GM12878 (cell line): Measurements from ENCODE around the gene GNAT3. TPM values are rescaled to one million over a fixed set of nuclear protein-coding genes. Genes with fewer than 3 reads are reported as not detected.

ENCODE experiments used
- ATAC-seq: fragments of 200-7000 bp; cut with Tn5 transposase; 3 replicates; pipeline ENCODE4 v1.9.1; 2020; ENCODE audit warnings: mild to moderate bottlenecking, moderate library complexity
- BruUV-seq: library from RNA; stranded (reverse); fragments of 400-500 nt; replicated peaks from 2 replicates; lab custom pipeline; 2021; lab: Mats Ljungman, UMichigan
- CTCF ChIA-PET: fragments of 300-600 bp; sonication (Branson Sonifier 250); formaldehyde crosslinking; extraction: SDS; loops from one replicate; lab custom pipeline; 2021; ENCODE audit warnings: inconsistent platforms; lab: Yijun Ruan, JAX
- POLR2A ChIA-PET: fragments of 350-600 bp; formaldehyde crosslinking; extraction: SDS; loops from one replicate; lab custom pipeline; 2021; ENCODE audit warnings: inconsistent platforms; lab: Charles Lee
- RAD21 ChIA-PET: fragments of 300-600 bp; sonication (Branson Sonifier 250); formaldehyde crosslinking; loops from one replicate; lab custom pipeline; 2023; ENCODE audit warnings: antibody characterized with exemption; ENCODE audit not compliant: unreplicated experiment; lab: Charles Lee
- SMC1A ChIA-PET: fragments of 300-600 bp; sonication (Branson Sonifier 250); formaldehyde crosslinking; loops from one replicate; lab custom pipeline; 2023; ENCODE audit not compliant: unreplicated experiment, uncharacterized antibody; lab: Charles Lee
- DNase-seq: peaks from one replicate; pipeline ENCODE4 v3.0.0-alpha.2; 2011; ENCODE audit warnings: low read depth, low spot score
- FAIRE-seq: peaks from 3 replicates; lab custom pipeline; 2011; peaks lifted over from hg19 to GRCh38; lab: Jason Lieb, UNC
- H2AFZ ChIP-seq: 2 replicates; pipeline ENCODE4 v1.6.0; 2011; ENCODE audit warnings: low read depth, low read length, control low read depth; ENCODE audit not compliant: control insufficient read depth
- H3K27ac ChIP-seq: 2 replicates; pipeline ENCODE4 v1.5.1; 2011; ENCODE audit warnings: control low read depth; ENCODE audit not compliant: control insufficient read depth, insufficient read depth
- H3K27me3 ChIP-seq, 2 experiments: replicated peaks in 1 of 2; 2 replicates each; pipeline versions ENCODE4 v1.6.0 to v1.6.1; 2011; ENCODE audit warnings: low read length in 1 of 2; ENCODE audit not compliant: control insufficient read depth in 2 of 2, insufficient read depth in 2 of 2
- H3K36me3 ChIP-seq, 2 experiments: 2 replicates each; pipeline ENCODE4 v1.5.1; 2011; ENCODE audit warnings: low read length in 1 of 2; ENCODE audit not compliant: control insufficient read depth in 2 of 2, insufficient read depth in 2 of 2
- H3K4me1 ChIP-seq: 2 replicates; pipeline ENCODE4 v1.6.1; 2011; ENCODE audit warnings: mild to moderate bottlenecking, low read length, moderate library complexity, mixed read lengths; ENCODE audit not compliant: control insufficient read depth, insufficient read depth
- H3K4me2 ChIP-seq: 2 replicates; pipeline ENCODE4 v1.6.0; 2011; ENCODE audit warnings: control low read depth; ENCODE audit not compliant: control insufficient read depth, insufficient read depth
- H3K4me3 ChIP-seq: fragments of 200-600 bp; sonication (generic); 2 replicates; pipeline ENCODE4 v1.5.1; 2016
- H3K79me2 ChIP-seq: 2 replicates; pipeline ENCODE4 v1.6.0; 2011; ENCODE audit warnings: low read length; ENCODE audit not compliant: control insufficient read depth, insufficient read depth
- H3K9ac ChIP-seq: 2 replicates; pipeline ENCODE4 v1.8.0; 2011; ENCODE audit warnings: low read length, control low read depth, mixed read lengths; ENCODE audit not compliant: control insufficient read depth, insufficient read depth
- H3K9me3 ChIP-seq: replicated peaks from 3 replicates; pipeline ENCODE4 v1.5.1; 2011; ENCODE audit warnings: mild to moderate bottlenecking, low read length; ENCODE audit not compliant: control insufficient read depth, insufficient read depth
- H4K20me1 ChIP-seq: 2 replicates; pipeline ENCODE4 v1.6.0; 2011; ENCODE audit not compliant: control insufficient read depth, insufficient read depth
- IKZF2 ChIP-seq, 2 experiments: fragments of 450-650 bp; IDR thresholded peaks; 2 replicates each; pipeline ENCODE4 v1.6.1; 2017; ENCODE audit warnings: mild to moderate bottlenecking in 2 of 2, moderate library complexity in 2 of 2
- MTA3 ChIP-seq: IDR thresholded peaks from 2 replicates; pipeline ENCODE4 v1.6.1; 2012; ENCODE audit warnings: low read length, inconsistent platforms, borderline replicate concordance
- NR2C1 ChIP-seq: fragments of 450-650 bp; IDR thresholded peaks from 2 replicates; pipeline ENCODE4 v1.6.1; 2017; ENCODE audit warnings: antibody characterized with exemption, mild to moderate bottlenecking, moderate library complexity
- NRF1 ChIP-seq: conservative IDR thresholded peaks from 2 replicates; pipeline ENCODE4 v1.6.1; 2011; ENCODE audit warnings: mild to moderate bottlenecking, low read depth, low read length, improper control_type of control experiment
- PAX8 ChIP-seq: fragments of 450-650 bp; IDR thresholded peaks from 2 replicates; pipeline ENCODE4 v1.6.1; 2017; ENCODE audit warnings: mild to moderate bottlenecking, moderate library complexity
- RCOR1 ChIP-seq: conservative IDR thresholded peaks from 2 replicates; pipeline ENCODE4 v1.6.1; 2012; ENCODE audit warnings: low read depth, low read length, improper control_type of control experiment
- SMAD1 ChIP-seq: fragments of 450-650 bp; IDR thresholded peaks from 2 replicates; pipeline ENCODE4 v1.6.1; 2018; ENCODE audit warnings: mild to moderate bottlenecking, low read depth; ENCODE audit not compliant: partially characterized antibody
- SP1 ChIP-seq: IDR thresholded peaks from one replicate; pipeline ENCODE4 v1.6.1; 2011; ENCODE audit warnings: low read depth, low read length
- SUZ12 ChIP-seq: fragments of 200-600 bp; sonication (generic); IDR thresholded peaks from one replicate; pipeline ENCODE4 v1.6.1; 2018; ENCODE audit warnings: antibody characterized with exemption, mild to moderate bottlenecking; ENCODE audit not compliant: unreplicated experiment
- ZSCAN29 ChIP-seq: fragments of 450-650 bp; IDR thresholded peaks from 2 replicates; pipeline ENCODE4 v1.6.1; 2017; ENCODE audit warnings: mild to moderate bottlenecking, moderate library complexity
- WGBS: methylation state at CpG from one replicate; pipeline ENCODE4 v1.1.6; 2016; ENCODE audit warnings: low lambda C conversion rate; ENCODE audit not compliant: insufficient replicate concordance, insufficient coverage; ENCODE audit errors: missing lambda C conversion rate; 5-methylcytosine and 5-hydroxymethylcytosine counted together
- in situ Hi-C: fragments of 300-500 bp; cut with MboI; formaldehyde crosslinking; loops from 9 replicates; pipeline ENCODE4 v1.14.3; 2018; ENCODE audit warnings: mixed read lengths
- intact Hi-C: fragments of 100-400 bp; cut with micrococcal nuclease; formaldehyde crosslinking; loops from one replicate; pipeline ENCODE4 v1.14.2; 2022; ENCODE audit not compliant: unreplicated experiment
- polyA plus RNA-seq, 11 experiments: library from polyadenylated mRNA; depleted of rRNA in 4 of 11; unstranded in 6 of 11; stranded (reverse) in 5 of 11; fragments of >200 nt; fragmentation: Nextera tagmentation in 4 of 11; fragmentation: Illumina TruSeq in 1 of 11; extraction: Ambion mirVana in 4 of 11; extraction: Trizol in 1 of 11; gene quantifications; 1 replicate in 1 of 11; 2 replicates in 10 of 11; pipeline versions ENCODE4 v1.2.1 to v1.2.3, GENCODE V29; 2011 to 2016; ENCODE audit warnings: inconsistent platforms in 2 of 11, missing spikeins in 2 of 11, low read depth in 1 of 11
- total RNA-seq, 4 experiments: library from RNA; depleted of rRNA in 3 of 4; stranded (reverse); fragments of >200 nt in 3 of 4; fragmentation: Illumina TruSeq in 1 of 4; extraction: Trizol in 1 of 4; gene quantifications; 2 replicates each; pipeline versions ENCODE4 v1.2.1 to v1.2.3, GENCODE V29; 2013 to 2021

GNAT3 gene
- total and polyA plus RNA-seq, 10 of the 15 experiments (the other 5 are each of a cell fraction or from before 2014, with no cell fraction given) = 1.7 to 8.3 (median 5.8) TPM; not detected in 1

- H2AFZ ChIP-seq = no peak overlapping the region
- ChIA-PET CTCF (interaction anchor here (0.7 kb wide), 2 partner anchors 30 to 127 kb away, joined by 3 read pairs; no protein-coding TSS in a partner anchor), RAD21 (no interaction called here), SMC1A (no interaction called here), POLR2A (no interaction called here)
- no peaks in the 10 kb centered on the region for H3K27me3 ChIP-seq
- no peaks in the 10 kb centered on the region for H3K4me1 ChIP-seq
- H3K36me3 ChIP-seq = no peaks in the 10 kb centered on the region
- ATAC-seq = no peak
- TF ChIP-seq NR2C1 (no peak), SMAD1 (no peak)
- no peak overlapping the region for H3K4me3 ChIP-seq
- no peak for DNase-seq
- 28% methylated on average over 1 of the region's 1 CpG for WGBS
- H3K9ac ChIP-seq = no peak overlapping the region
- intact Hi-C loops (no loop called here), in situ Hi-C loops (no loop called here)
- no peaks in the 10 kb centered on the region for H3K9me3 ChIP-seq
- H3K27ac ChIP-seq = no peak overlapping the region
- H3K4me2 ChIP-seq = no peak overlapping the region
- BruUV-seq = no TSS peak
- no peaks in the 10 kb centered on the region for H3K79me2 ChIP-seq
- H4K20me1 ChIP-seq = no peaks in the 10 kb centered on the region
- no peak for FAIRE-seq
These were observed 18.6 kb downstream of the GNAT3 start for GRCh38 chr7:80493121-80493849.

- in situ Hi-C loops = no loop called here
- intact Hi-C loops = no loop called here
- H3K4me3 ChIP-seq = no peak overlapping the region
- no peaks in the 10 kb centered on the region for H3K79me2 ChIP-seq
- TF ChIP-seq PAX8 = no peak
- TF ChIP-seq ZSCAN29 = no peak
- TF ChIP-seq NR2C1 = no peak
- TF ChIP-seq SUZ12 = no peak
- TF ChIP-seq SP1 = no peak
- TF ChIP-seq IKZF2 (IDR thresholded peaks at IDR 0.05) = no peak
- TF ChIP-seq MTA3 = no peak
- no peak for TF ChIP-seq RCOR1
- TF ChIP-seq NRF1 = no peak
- TF ChIP-seq, all 136 proteins: peak for 0
- no peaks in the 10 kb centered on the region for H3K27me3 ChIP-seq
- ChIA-PET CTCF (no interaction called here), SMC1A (no interaction called here), RAD21 (no interaction called here), POLR2A (no interaction called here)
- H3K27ac ChIP-seq = no peak overlapping the region
- WGBS = 19% methylated on average over 4 of the region's 4 CpGs
- DNase-seq (no peak), FAIRE-seq (no peak), ATAC-seq (no peak)
- no peaks in the 10 kb centered on the region for H4K20me1 ChIP-seq
- no peak overlapping the region for H2AFZ ChIP-seq
- no peaks in the 10 kb centered on the region for H3K36me3 ChIP-seq
- no TSS peak for BruUV-seq
- no peaks in the 10 kb centered on the region for H3K4me1 ChIP-seq
- H3K9me3 ChIP-seq = no peaks in the 10 kb centered on the region
- H3K9ac ChIP-seq = no peak overlapping the region
- no peak overlapping the region for H3K4me2 ChIP-seq
These were observed 20.4 kb downstream of the GNAT3 start for GRCh38 chr7:80491462-80491861.
